ENCODE results near the gene SPG7.
A peak's percentile ranks its signal among the peaks of the same experiment; 100 is the strongest.

The SPG7 gene

GRCh38 chr16:89489040-89489897, 18.9 kb upstream of the SPG7 start (continued):
- TF ChIP-seq ZNF148 (tag by site-specific recombination; IDR thresholded peaks at IDR 0.05; ENCODE audit: borderline replicate concordance) (no peak), ZFHX2 (tag by site-specific recombination; conservative IDR thresholded peaks at IDR 0.05) (peak; percentile 93), SP3 (tag by site-specific recombination; IDR thresholded peaks at IDR 0.05) (peak; percentile 31; the same call in 1 of the 2 replicates), KLF8 (tag by site-specific recombination; IDR thresholded peaks at IDR 0.05) (peak; percentile 64; the same call in 1 of the 2 replicates), CTCF (tag by site-specific recombination; IDR thresholded peaks at IDR 0.05) (peak; percentile 58), GLIS1 (tag by site-specific recombination; IDR thresholded peaks at IDR 0.05) (peak; percentile 85), ZBTB20 (tag by site-specific recombination; IDR thresholded peaks at IDR 0.05) (peak; percentile 61; the same call in 1 of the 2 replicates), YY2 (tag by site-specific recombination; IDR thresholded peaks at IDR 0.05) (0 out of 2 replicates have a peak, but pooled peaks have one; percentile 44), ZNF214 (tag by site-specific recombination; IDR thresholded peaks at IDR 0.05; ENCODE audit: borderline replicate concordance) (no peak), ZSCAN30 (tag by site-specific recombination; IDR thresholded peaks at IDR 0.05) (0 out of 2 replicates have a peak, but pooled peaks have one; percentile 15), FEZF1 (tag by site-specific recombination; IDR thresholded peaks at IDR 0.05) (0 out of 2 replicates have a peak, but pooled peaks have one; percentile 53), KLF17 (tag by site-specific recombination; IDR thresholded peaks at IDR 0.05) (peak; percentile 61; the same call in 1 of the 2 replicates), HOXD13 (CRISPR knock-in tag; IDR thresholded peaks at IDR 0.05; ENCODE audit: borderline replicate concordance) (peak; percentile 55; the same call in 1 of the 2 replicates), ZNF335 (tag by site-specific recombination; conservative IDR thresholded peaks at IDR 0.05) (peak; percentile 92), ZNF366 (tag by site-specific recombination; conservative IDR thresholded peaks at IDR 0.05) (peak; percentile 53), ZBTB11 (tag by site-specific recombination; conservative IDR thresholded peaks at IDR 0.05; ENCODE audit: low read depth) (peak; percentile 38; the same call in 1 of the 2 replicates), ZNF777 (tag by site-specific recombination; IDR thresholded peaks at IDR 0.05; ENCODE audit: borderline replicate concordance) (no peak), KLF7 (tag by site-specific recombination; IDR thresholded peaks at IDR 0.05; ENCODE audit: borderline replicate concordance) (peak; percentile 82; the same call in 1 of the 2 replicates), ZBTB17 (tag by site-specific recombination; IDR thresholded peaks at IDR 0.05) (peak; percentile 43), ZIC2 (tag by site-specific recombination; IDR thresholded peaks at IDR 0.05) (no peak), ZBTB26 (tag by site-specific recombination; optimal IDR thresholded peaks at IDR 0.05) (peak; percentile 91), KLF16 (tag by site-specific recombination; IDR thresholded peaks at IDR 0.05) (peak; percentile 96), ZNF600 (tag by site-specific recombination; IDR thresholded peaks at IDR 0.05) (peak; percentile 34; the same call in 1 of the 2 replicates), ZNF416 (tag by site-specific recombination; IDR thresholded peaks at IDR 0.05) (no peak), ZNF211 (tag by site-specific recombination; IDR thresholded peaks at IDR 0.05; ENCODE audit: low read depth) (peak; percentile 26; the same call in 1 of the 2 replicates), ZFP69B (tag by site-specific recombination; IDR thresholded peaks at IDR 0.05) (peak; percentile 67; the same call in 1 of the 2 replicates), KLF10 (tag by site-specific recombination; IDR thresholded peaks at IDR 0.05) (no peak), MZF1 (tag by site-specific recombination; IDR thresholded peaks at IDR 0.05; ENCODE audit: borderline replicate concordance) (peak; percentile 86), BCL11B (tag by site-specific recombination; IDR thresholded peaks at IDR 0.05; ENCODE audit: low read depth) (0 out of 2 replicates have a peak, but pooled peaks have one; percentile 25)

All from HEK293 (cell line).